MM.1S (cell line): ENCODE measurements around the gene MMP1.
A peak's percentile ranks its signal among the peaks of the same experiment; 100 is the strongest.

ENCODE experiments used
- DNase-seq: peaks from one replicate; pipeline ENCODE4 v3.0.0-alpha.2; 2015
- H2AFZ ChIP-seq: fragments of 300-600 bp; sonication (generic); 2 replicates; pipeline ENCODE4 v1.6.0; 2016; ENCODE audit warnings: antibody characterized with exemption, low read length
- H3F3A ChIP-seq: fragments of 300-600 bp; sonication (generic); 2 replicates; pipeline ENCODE4 v1.6.1; 2016; ENCODE audit warnings: mild to moderate bottlenecking, antibody characterized with exemption, low read length, moderate library complexity, mixed read lengths; ENCODE audit not compliant: insufficient read depth
- H3K27ac ChIP-seq: fragments of 300-600 bp; sonication (generic); 2 replicates; pipeline ENCODE4 v1.5.1; 2016; ENCODE audit warnings: mild to moderate bottlenecking, low read length
- H3K27me3 ChIP-seq: fragments of 300-600 bp; sonication (generic); replicated peaks from 2 replicates; pipeline ENCODE4 v1.6.0; 2016; ENCODE audit warnings: low read length; ENCODE audit not compliant: insufficient read depth
- H3K36me3 ChIP-seq: fragments of 300-600 bp; sonication (generic); replicated peaks from 2 replicates; pipeline ENCODE4 v1.6.1; 2016; ENCODE audit warnings: mild to moderate bottlenecking, low read length, mixed read lengths; ENCODE audit not compliant: insufficient read depth
- H3K4me1 ChIP-seq: fragments of 300-600 bp; sonication (generic); 2 replicates; pipeline ENCODE4 v1.6.1; 2016; ENCODE audit warnings: low read length, mixed read lengths
- H3K4me2 ChIP-seq: fragments of 300-600 bp; sonication (generic); 2 replicates; pipeline ENCODE4 v1.6.0; 2016; ENCODE audit warnings: low read depth, low read length
- H3K4me3 ChIP-seq: fragments of 300-600 bp; sonication (generic); 2 replicates; pipeline ENCODE4 v1.5.1; 2016; ENCODE audit warnings: low read length, mixed read lengths
- H3K79me2 ChIP-seq: fragments of 300-600 bp; sonication (generic); 2 replicates; pipeline ENCODE4 v1.6.1; 2016; ENCODE audit warnings: mixed run types, low read length, mixed read lengths
- H3K9ac ChIP-seq: fragments of 300-600 bp; sonication (generic); 2 replicates; pipeline ENCODE4 v1.6.1; 2016; ENCODE audit warnings: low read length, mixed read lengths
- H3K9me2 ChIP-seq: fragments of 300-600 bp; sonication (generic); replicated peaks from 2 replicates; pipeline ENCODE4 v1.6.1; 2016; ENCODE audit warnings: mild to moderate bottlenecking, low read length, mixed read lengths; ENCODE audit not compliant: insufficient read depth
- H3K9me3 ChIP-seq: fragments of 300-600 bp; sonication (generic); replicated peaks from 2 replicates; pipeline ENCODE4 v1.6.1; 2016; ENCODE audit warnings: mild to moderate bottlenecking, low read length, mixed read lengths; ENCODE audit not compliant: insufficient read depth
- H4K20me1 ChIP-seq: fragments of 300-600 bp; sonication (generic); 2 replicates; pipeline ENCODE4 v1.6.1; 2016; ENCODE audit warnings: mild to moderate bottlenecking, low read length, moderate library complexity, mixed read lengths; ENCODE audit not compliant: insufficient read depth
- CTCF ChIP-seq: fragments of 300-600 bp; sonication (generic); IDR thresholded peaks from 2 replicates; pipeline ENCODE4 v1.5.1; 2016; ENCODE audit warnings: antibody characterized with exemption, low read length, mixed read lengths
- EZH2 ChIP-seq: fragments of 300-600 bp; sonication (generic); optimal IDR thresholded peaks from 2 replicates; pipeline ENCODE3; 2017; ENCODE audit warnings: low read depth, mild to moderate bottlenecking, antibody characterized with exemption, low read length, mixed read lengths
- EZH2phosphoT487 ChIP-seq: fragments of 300-600 bp; sonication (generic); IDR thresholded peaks from 2 replicates; pipeline ENCODE4 v1.6.1; 2018; ENCODE audit warnings: antibody characterized with exemption, low read length

The MMP1 gene

GRCh38 chr11:102800767-102801166, 2.8 kb upstream of the MMP1 start:
- Histone ChIP-seq H3K79me2 (no peaks in the 10 kb centered on the region), H3K27me3 (no peaks in the 10 kb centered on the region), H3K4me2 (no peak overlapping the region), H3K9me3 (no peaks in the 10 kb centered on the region), H3K9me2 (no peaks in the 10 kb centered on the region), H2AFZ (no peak overlapping the region), H3K9ac (no peak overlapping the region), H3K4me1 (no peaks in the 10 kb centered on the region), H3F3A (no peaks in the 10 kb centered on the region), H3K4me3 (no peak overlapping the region), H3K27ac (no peak overlapping the region), H3K36me3 (no peaks in the 10 kb centered on the region), H4K20me1 (no peaks in the 10 kb centered on the region)
- no peak for DNase-seq
- no peak for TF ChIP-seq CTCF
- no peak for TF ChIP-seq EZH2
- TF ChIP-seq EZH2phosphoT487 = no peak

GRCh38 chr11:102799681-102800340, 1.9 kb upstream of the MMP1 start:
- H3F3A ChIP-seq = no peaks in the 10 kb centered on the region
- TF ChIP-seq EZH2 (no peak), CTCF (no peak), EZH2phosphoT487 (no peak)
- H3K79me2 ChIP-seq = no peaks in the 10 kb centered on the region
- H3K27ac ChIP-seq = no peak overlapping the region
- H3K4me1 ChIP-seq = no peaks in the 10 kb centered on the region
- no peaks in the 10 kb centered on the region for H3K9me3 ChIP-seq
- H3K4me3 ChIP-seq = no peak overlapping the region
- H3K9ac ChIP-seq = no peak overlapping the region
- no peaks in the 10 kb centered on the region for H3K9me2 ChIP-seq
- H3K27me3 ChIP-seq = no peaks in the 10 kb centered on the region
- no peaks in the 10 kb centered on the region for H3K36me3 ChIP-seq
- H4K20me1 ChIP-seq = no peaks in the 10 kb centered on the region
- no peak overlapping the region for H2AFZ ChIP-seq
- no peak for DNase-seq
- H3K4me2 ChIP-seq = no peak overlapping the region

- H3K9me2 ChIP-seq = no peaks in the 10 kb centered on the region
- H3K4me2 ChIP-seq = no peak overlapping the region
- TF ChIP-seq CTCF (peak; percentile 52), EZH2 (no peak), EZH2phosphoT487 (no peak)
- no peaks in the 10 kb centered on the region for H3F3A ChIP-seq
- H2AFZ ChIP-seq = no peak overlapping the region
- H3K36me3 ChIP-seq = no peaks in the 10 kb centered on the region
- no peaks in the 10 kb centered on the region for H3K9me3 ChIP-seq
- no peaks in the 10 kb centered on the region for H3K27me3 ChIP-seq
- H3K9ac ChIP-seq = no peak overlapping the region
- no peaks in the 10 kb centered on the region for H3K4me1 ChIP-seq
- DNase-seq = peak; percentile 26
- no peak overlapping the region for H3K27ac ChIP-seq
- no peaks in the 10 kb centered on the region for H4K20me1 ChIP-seq
- H3K4me3 ChIP-seq = no peak overlapping the region
- H3K79me2 ChIP-seq = no peaks in the 10 kb centered on the region
Measured at GRCh38 chr11:102794382-102794781, 3.6 kb downstream of the MMP1 start.
